Activated CD8-positive, alpha-beta memory T cell treated with anti-CD3 and anti-CD28 coated beads, Interleukin-2, amount 50 U/mL, for 4 hours (primary cell): ENCODE measurements around the gene PLXNA4.

Source experiments
- DNase-seq: peaks from one replicate; pipeline ENCODE4 v3.0.0-alpha.2; 2020

The PLXNA4 gene

DNA sequence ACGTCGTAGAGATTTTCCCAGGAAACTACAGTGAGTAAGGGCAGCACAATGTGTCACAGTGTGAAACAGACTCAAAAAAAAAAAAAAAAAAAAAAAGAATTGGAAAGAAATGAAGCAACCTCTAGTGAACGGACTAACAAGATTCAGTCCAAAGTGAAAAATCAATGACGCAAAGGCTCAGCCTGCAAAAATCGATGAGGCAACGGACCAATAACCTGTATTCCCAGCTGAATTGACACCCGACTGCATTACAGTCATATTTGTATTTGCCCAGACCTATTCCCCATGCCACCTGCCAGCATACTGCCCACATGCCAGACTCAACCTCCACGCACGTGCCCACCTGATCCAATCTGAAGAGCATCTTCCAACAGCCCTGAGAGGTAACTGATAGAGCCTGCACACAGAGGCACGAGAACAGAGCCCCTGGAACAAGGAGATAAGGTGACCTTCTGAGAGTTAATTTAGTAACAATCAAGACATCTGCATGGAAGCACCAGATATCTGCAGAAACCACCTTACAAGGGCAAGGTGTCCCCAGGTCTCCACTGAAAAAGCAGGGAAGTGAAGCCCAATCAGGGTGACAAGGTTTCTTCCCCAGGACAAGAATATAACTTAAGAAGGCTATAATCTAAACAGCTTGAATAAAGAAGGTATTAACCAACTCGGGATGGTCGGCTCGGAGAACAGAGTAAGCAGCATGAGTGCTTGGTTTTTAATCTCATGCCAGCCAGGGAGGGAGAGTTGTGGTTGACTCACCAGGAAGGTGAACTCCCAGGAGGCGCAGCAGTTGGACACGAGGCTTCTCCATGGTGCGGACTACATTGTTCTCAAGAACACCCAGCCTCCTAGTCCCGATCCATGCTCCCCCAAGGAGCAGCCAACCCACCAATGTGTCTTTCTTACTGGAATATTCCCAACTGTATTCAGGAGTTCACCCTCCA lies 48.5 kb downstream of the PLXNA4 start:
- no peak for DNase-seq

DNA sequence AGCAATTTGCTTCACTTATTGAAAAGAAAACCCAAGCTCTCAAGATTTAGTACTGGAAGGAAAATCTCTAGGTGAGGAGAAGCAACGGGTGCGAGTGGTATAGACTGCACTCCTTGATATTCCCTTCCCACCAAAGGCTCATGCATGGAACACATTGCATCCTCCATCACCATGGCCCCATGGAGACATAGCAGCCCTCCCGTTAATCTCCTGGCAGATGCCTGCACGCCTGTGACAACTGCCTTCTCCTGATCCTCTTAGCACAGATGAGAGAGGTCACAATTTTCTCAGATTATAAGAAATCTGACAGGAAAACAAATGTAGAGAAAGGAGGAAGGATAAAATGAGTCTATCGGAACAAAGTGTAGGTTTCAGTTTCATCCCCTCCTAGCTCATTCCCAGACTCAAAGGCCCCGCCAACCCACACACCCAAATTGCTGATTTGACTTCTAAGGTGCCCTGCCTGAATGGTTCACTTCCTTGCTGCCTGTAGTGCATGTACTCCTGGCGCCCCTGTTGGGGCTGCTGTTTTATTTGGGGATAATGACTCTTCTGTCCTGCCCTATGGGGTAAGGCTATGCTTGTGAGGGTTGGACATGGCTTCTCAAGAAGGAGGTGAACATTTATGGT lies 50.0 kb downstream of the PLXNA4 start:
- DNase-seq = no peak

DNA sequence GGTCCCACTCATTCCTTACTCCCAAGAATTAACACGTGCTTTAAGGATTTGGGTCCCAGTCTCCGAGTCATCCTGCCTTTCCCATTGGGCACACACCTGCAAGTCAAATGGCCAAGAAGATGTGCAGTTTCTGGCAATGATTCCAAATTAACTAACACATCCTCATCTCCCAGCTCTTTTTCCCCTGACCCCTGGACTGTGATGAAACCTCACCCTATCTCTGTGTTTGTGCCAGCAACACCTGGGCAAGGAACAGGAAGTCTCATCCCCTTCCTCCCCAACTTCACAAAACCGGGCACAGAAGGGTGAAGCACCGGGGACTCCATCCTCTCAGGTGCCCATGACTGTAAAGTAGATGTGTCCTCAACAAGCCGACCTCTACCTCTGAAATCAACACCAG lies 54.8 kb downstream of the PLXNA4 start:
- DNase-seq = no peak

DNA sequence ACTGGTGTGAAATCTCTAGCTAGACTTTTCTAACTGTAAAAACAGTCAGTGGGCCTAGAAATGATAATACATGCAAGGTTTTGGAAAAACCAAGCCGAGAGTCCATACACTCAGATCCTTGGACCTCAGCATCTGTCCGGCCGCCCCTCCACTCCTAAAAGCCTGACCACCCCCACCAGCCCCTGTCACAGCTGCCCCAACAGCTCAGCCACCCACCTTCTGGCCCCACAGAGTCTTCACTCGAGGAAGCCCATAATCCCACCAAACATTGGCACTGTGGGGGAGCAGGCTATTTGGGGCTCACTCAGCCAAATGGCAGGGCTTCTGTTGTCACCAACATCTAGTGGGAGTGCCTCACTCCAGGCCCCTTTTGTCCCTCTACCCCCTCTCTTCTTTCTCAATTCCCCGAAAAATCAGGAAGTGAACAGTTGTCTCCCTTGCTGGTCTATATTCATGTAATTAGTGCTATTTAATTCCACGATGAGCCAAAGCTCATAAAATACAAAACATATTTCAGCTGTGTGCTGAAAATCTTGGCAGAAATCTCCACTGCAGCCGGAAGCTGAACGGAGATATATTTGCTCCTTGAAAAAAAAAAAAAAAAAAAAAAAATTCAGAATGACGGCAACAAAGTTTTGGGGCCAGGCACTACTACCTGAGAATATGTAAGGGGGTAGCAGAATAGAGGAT lies 55.5 kb downstream of the PLXNA4 start:
- no peak for DNase-seq

DNA sequence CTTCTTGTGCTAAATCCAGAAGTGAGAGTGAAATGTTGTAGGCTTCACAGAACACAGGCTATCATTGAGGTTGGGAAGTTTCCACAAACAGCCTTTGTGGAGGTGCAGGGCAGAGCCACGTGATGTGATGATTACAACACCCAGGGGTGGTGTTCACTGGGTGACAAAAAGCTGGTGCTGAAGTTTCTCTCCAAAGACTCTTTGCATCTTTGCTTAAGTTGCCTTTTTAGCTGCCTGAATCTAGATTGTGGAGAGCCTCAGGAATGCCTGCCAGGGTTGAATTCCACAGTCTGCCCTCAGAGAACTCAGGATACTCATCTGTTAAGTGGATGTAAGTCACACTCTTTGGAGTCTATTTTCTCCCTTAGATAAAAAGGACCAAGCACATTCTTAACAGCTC lies 56.3 kb downstream of the PLXNA4 start:
- no peak for DNase-seq

DNA sequence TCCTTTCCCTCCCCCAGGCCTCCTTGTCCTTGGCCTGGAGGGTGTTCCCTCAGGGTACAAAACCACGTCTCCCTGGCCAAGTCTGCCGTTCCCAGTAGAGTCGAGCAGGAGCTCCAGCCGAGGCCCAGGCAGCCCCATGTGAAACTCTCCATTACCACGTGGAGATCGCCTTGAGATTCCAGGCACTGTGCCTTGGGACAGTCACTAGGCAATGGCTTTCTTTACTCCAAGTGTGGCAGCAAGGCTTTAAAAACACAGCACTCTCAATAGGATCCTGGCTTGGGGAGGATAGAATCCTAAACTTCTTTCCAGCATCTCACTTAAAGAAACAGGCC lies 57.5 kb downstream of the PLXNA4 start:
- DNase-seq = no peak

DNA sequence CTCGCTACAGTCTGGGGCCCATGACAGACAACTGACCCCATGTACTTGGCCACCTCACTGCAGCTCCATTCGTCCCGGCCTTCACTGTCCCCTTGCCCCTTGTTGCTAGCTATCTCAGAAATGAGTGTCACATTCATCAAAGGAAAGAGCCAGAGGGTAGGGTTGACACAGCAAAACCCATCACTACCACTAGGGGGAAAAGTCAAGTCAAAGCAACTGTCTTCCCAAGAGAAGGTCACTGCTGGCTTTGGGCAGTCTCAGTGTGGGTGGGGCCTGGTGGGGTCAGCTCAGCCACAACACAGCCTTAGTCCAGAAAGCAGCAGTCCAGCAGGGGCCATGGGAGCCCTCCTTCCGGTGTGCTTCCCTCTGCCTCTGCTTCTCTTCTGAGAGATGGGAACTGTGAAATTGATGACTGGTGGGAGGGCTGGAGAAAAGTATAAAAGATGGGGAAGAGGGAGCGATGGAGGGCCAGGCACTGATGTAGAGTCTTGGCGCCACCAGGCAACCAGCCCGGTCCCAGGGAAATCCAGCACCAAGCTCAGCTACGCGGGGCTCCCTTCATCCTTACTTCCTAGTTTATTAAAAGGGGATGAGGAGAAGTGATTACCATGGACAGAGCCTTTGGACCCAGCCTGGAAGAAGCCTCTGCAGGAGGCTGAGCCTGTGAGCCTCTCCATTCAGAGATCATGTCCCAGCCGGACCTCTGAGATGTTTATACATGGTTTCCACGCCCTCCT lies 58.0 kb downstream of the PLXNA4 start:
- DNase-seq = no peak

DNA sequence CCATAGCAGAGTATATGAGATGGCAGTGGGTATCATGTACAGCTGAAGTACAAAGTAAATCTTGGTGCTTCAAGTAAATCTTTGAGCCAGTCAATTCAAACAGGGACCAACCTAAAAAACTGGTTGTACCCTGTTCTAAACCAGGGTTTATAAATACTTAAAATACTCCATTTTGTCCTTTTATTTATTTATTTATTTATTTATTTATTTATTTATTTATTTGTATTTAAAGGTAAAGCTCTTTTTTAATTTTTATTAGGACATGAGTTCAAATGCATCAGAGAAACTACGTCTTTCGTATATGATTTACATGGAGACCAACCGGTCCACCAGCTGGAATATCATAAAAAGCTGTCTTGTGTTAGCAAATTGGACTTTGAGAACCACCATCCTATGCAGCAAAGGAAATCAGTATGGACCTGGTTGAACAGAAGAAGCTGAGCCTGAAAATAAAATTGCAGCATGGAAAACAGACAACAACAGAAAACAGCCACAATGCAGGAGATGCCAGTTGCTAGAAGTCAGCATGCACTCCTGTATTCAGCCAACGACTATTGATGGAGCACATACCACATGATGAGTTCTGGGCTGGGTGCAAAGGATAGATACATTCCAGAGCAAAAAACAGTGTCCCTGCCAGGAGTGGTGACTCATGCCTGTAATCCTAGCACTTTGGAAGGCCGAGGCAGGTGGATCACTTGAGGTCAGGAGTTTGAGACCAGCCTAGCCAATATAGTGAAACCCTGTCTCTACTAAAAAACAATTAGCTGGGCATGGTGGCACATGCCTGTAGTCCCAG lies 60.0 kb downstream of the PLXNA4 start:
- DNase-seq = no peak

DNA sequence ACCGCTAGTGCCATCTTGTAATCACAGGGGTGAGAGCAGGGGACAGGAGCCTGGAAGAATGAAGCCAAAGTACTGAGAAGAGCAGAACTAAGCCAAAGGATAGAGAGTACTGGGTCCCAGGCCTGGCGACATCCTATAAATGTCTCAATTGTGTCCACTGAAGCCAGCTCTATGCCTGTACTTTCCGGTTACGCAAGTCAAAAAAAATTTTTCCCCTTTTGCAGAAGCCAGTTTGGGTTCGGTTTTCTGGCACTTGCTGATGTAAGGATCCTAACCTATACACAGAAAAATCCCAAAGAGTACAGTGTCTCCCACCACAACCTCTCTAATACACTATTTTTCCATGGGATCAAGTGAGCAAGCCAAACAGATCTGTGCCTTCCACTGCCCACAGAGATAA lies 61.1 kb downstream of the PLXNA4 start:
- no peak for DNase-seq

DNA sequence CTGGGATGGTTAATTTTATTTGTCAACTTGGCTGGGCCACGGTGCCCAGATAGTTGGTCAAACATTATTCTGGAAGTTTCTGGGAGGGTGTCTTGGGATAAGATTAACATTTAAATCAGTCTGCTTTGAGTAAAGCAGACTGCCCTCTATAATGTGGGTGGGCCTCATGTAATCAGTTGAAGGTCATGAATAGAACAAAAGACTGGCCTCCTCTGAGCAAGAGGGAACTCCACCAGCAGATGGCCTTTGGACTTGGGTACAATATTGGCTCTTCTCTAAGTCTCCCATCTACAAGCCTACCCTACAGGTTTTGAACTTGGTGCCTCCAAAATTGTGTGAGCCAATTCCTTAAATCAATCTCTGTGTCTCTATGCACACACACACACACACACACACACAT lies 61.8 kb downstream of the PLXNA4 start:
- no peak for DNase-seq

DNA sequence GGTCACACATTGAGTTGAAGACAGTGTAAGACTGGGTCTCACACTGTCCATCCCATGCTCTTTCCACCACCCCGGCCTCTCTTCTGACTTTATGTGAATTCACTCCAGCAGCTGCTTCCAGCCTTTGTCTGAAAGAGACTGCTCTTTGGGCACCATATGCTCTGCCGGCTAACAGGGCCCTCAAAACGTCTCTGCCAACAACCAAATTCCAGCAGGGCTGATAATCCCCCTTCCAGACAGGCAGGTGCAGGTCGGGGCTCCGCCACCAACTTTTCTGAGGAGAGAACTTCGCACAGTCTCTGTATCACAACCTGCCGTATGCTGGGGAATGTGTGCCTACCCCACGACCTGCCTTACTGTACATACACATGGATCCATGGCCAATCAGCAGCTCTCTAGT lies 64.3 kb downstream of the PLXNA4 start:
- DNase-seq = no peak

DNA sequence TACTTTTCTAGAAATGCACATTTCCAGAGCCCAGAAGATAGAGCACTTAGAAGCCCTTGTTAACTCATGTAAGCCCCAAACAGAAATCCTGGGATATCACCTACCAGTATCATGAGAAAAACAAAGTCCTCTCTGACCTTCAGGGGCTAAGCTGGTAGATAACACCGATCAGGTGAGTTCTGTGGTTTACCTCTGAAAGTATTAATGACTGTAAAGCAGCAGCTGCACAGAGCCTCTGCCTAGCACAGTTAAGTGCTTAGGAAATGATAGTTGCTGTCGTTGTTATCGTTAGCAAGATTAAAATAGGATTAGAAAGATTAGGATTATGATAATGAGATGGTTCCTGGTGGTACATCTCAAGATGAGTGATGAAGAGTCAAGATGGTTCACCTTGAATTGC lies 64.9 kb downstream of the PLXNA4 start:
- no peak for DNase-seq

DNA sequence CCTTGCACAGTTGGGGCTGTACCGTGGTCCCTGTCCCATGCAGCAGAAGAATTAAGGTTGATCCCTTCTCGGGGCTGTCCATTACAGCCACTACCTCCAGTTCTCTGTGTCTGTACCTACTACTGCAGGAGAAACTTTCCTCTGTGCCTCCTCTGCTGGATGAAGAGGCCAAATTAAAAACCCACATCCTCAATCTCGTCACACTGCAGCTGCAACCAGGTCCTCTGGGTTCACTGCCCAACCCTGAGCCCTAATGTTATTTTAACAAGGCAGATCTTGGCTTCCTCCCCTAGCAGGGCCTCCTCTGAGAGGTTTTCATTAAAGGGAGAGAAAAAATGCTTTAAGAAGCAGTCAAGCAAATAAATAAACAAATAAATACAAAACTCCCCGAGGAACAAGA lies 66.6 kb downstream of the PLXNA4 start:
- DNase-seq = no peak

DNA sequence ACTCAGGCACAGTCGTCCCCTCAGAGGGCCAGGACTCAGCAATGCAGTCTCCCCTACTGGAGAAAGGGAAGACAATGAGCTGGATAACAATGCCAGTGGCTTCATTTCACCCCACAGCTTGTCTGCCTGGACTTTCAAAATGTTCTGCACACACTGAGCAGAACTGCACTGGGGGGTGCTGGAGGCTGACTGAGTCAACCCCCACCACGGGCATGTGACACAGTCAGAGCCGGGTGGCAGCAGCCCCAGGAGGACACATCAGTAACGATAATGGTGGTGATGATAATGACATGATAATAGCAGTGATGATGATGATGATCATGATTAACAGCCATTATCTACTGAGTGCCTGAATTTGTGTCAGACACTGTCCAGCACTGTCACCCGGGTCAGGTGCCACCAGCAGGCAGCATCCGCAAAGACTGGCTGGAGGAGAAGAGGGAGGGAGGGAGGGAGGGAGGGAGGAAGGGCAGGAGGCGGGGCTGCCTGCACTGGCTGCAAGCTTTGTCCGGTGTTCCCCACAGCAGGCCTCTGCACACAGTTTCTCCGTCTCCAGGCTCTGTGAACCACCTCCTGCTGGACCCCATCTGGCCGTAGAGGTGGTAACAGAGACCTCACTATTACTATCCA lies 67.4 kb downstream of the PLXNA4 start:
- DNase-seq = no peak

DNA sequence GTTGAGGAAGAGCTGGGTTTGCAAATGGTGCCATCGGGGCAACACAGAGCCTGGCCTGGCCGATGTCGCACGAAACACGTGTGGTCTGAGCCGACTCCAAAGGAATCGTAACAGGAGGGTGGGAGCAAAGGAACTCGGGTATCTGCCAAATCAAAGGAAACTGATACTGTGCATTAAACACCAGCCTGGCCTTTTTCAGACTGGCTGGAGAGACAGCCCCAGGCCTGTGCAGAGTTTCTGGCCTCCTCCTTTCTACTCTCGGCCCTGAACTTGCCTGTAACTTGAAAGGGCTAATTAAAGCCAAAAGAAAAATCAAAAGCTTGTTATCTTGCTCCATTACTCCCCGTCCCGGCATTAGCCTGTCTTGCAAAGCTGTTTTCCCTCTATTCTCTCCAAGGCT lies 71.4 kb downstream of the PLXNA4 start:
- no peak for DNase-seq

DNA sequence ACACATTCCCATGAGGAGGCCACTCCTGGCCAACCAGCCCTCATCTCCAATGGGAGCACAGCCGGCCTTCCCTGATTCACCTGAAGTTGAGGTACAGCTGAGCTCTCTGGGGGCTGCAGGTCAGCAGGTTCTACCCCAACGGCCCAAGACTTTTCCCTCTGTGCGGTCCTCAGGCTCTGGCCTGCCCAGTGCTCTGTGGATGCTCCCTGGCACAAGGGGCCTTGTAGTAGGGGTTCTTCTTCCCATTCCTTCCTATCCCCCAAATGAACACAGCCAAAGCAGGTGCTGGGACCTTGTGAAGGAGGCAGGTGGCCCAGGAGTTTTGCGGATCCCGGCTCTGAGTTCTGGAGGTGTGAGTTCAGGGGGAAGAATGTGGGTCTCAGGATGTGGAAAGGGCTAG lies 72.2 kb downstream of the PLXNA4 start:
- DNase-seq = no peak

DNA sequence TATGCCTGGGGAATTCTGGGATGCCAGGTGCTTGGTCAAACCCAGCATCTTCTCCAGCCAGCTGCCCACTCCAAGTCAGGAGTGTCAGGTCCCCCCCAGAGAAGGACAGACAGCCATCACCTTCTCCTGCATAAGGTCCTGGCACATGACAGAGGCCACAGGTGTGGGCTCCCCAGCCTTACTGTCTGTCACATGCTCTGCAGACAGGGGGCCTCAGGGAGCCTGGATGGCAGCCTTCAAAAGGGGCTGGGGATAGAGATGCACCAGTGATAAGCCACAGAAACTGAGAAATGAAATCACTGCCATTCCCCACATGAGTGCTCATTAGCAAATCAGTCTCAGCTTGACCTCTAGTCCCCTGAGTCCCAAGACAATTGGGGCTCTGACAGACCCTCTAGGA lies 72.9 kb downstream of the PLXNA4 start:
- DNase-seq = no peak

DNA sequence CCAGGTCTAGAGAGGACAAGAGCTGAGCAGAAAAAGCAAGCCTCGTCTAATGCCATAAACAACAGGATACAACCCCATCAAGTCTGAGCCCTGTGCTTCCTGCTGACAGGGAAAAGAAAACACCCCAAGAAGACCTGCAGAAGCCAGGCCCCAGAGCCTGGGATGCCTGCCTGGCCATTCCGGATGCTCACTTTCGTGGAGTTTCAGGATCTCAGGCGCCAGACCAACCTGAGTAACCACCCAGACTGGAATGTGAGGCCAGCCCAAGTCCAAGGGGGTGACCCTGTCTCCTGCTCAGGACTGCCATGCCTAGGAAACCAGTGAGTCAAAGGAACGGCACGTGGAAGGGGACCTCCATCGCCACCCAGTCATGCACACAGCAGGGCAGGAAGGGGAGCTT lies 74.3 kb downstream of the PLXNA4 start:
- DNase-seq = no peak

DNA sequence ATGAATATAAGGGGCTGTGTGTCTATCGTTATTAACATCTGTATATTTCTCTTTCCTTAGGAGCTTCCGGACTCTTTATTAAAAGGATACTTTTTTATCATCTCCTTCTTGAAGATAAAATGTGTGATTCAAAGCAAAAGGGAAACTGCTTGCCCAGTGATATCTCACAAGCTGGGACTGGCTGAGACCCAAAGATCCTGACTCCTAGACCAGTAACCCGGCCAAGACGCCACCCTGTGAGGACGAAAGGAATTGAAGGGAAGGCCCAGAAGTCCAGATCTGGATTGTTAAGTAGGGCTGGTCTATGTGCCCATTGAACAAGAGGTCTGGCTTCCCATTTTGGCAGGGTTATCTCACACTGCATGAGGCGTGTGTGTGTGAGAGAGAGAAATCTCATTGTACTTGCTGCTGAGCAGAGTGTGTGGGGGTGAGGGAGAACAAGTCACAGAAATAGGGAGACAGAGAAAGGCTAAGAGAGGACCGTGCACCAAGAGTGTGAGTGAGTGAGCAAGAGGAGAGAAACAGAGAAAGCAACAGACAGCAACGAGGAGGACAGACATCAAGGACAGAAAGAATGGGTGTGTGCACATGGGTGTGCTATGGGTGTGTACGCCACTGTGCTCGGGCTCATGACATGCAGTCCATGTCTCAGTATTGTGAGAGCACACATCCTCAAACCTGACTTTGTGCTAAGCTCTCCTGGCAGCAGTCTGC lies 75.4 kb downstream of the PLXNA4 start:
- DNase-seq = no peak

DNA sequence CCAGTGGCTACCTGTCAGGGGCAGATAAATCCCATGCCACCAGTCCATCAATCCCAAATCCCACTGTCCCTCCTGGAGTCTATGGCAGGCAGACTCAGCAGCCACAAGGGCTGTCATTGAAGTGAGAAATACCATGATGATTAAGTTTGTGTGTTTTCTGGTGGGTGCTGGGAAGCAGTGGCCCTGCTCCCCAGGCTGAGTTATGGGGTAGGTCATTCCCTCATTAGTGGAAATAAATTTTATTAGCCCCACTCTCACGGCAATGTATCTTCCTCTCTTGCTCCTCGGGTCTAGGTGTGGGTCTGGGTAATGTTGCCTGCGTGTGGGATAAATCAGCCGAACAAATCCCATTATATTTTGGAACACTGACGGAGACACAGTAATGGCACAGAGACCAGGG lies 76.8 kb downstream of the PLXNA4 start:
- DNase-seq = no peak

DNA sequence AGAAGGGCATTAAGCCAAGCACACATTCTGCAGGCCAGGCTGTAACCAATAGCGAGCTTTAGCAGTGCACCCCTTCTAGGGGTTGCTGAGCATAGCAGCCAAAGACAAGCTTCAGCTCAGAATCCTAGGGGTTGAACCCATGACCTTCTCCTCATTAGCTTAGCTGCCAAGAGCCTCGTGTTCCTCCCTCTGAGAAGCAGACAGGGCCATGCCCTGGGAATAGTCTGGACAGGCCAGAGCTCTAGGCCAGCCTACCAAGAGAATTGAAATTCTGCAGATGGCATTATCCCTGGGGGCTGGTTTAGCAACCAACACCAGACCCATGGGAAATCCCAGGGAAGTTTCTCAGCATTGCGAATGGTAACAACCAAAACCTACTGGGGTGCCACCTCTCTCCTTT lies 77.2 kb downstream of the PLXNA4 start:
- DNase-seq = no peak
